Gastroesophageal sphincter (tissue), 3 donors: ENCODE data around the gene EXOSC7.

Experiments used
- CTCF ChIP-seq, 4 experiments: fragments of 200-600 bp in 2 of 4; fragments of 450-650 bp in 2 of 4; sonication (generic) in 1 of 4; IDR thresholded peaks; one replicate each; pipeline ENCODE4 v1.5.1; 2017 to 2019; ENCODE audit warnings: antibody characterized with exemption in 4 of 4, mild to moderate bottlenecking in 2 of 4, moderate library complexity in 2 of 4
- POLR2AphosphoS5 ChIP-seq: sonication (generic); formaldehyde crosslinking; IDR thresholded peaks from one replicate; pipeline ENCODE4 v1.6.1; 2017; ENCODE audit warnings: antibody characterized with exemption

- no peak for TF ChIP-seq CTCF (IDR thresholded peaks at IDR 0.05)
- no peak for TF ChIP-seq POLR2AphosphoS5
Observed at GRCh38 chr3:44984335-44984734, 8.3 kb downstream of the EXOSC7 start.
